Type B pancreatic cell (in vitro differentiated cells): ENCODE results near the gene TNN. TPM values are rescaled to one million over a fixed set of nuclear protein-coding genes. Genes with fewer than 3 reads are reported as not detected.

Experiments used
- DNase-seq: peaks from one replicate; pipeline ENCODE4 v3.0.0; 2021; ENCODE audit warnings: mixed read lengths; ENCODE audit not compliant: unreplicated experiment; ENCODE audit errors: extremely low spot score
- H3K27ac Mint-ChIP-seq: 2 replicates; pipeline ENCODE4 v1.8.0; 2021; ENCODE audit warnings: mild to moderate bottlenecking, mixed read lengths
- H3K27me3 Mint-ChIP-seq: 2 replicates; pipeline ENCODE4 v1.8.0; 2021; ENCODE audit warnings: mixed read lengths
- H3K36me3 Mint-ChIP-seq: 2 replicates; pipeline ENCODE4 v1.8.0; 2021; ENCODE audit warnings: mixed read lengths
- H3K4me1 Mint-ChIP-seq: one replicate; pipeline ENCODE4 v1.8.0; 2021; ENCODE audit warnings: mixed read lengths; ENCODE audit not compliant: unreplicated experiment
- H3K4me3 Mint-ChIP-seq: 2 replicates; pipeline ENCODE4 v1.8.0; 2021; ENCODE audit warnings: mild to moderate bottlenecking, mixed read lengths
- H3K9me3 Mint-ChIP-seq: 2 replicates; pipeline ENCODE4 v1.8.0; 2021; ENCODE audit warnings: mixed read lengths
- CTCF ChIP-seq: fragments of 200-600 bp; sonication (generic); conservative IDR thresholded peaks from 2 replicates; pipeline ENCODE4 v1.5.0; 2021; ENCODE audit warnings: antibody characterized with exemption, mild to moderate bottlenecking
- total RNA-seq: library from RNA; stranded (reverse); gene quantifications from 2 replicates; pipeline ENCODE4 v1.2.1, GENCODE V29; 2021; ENCODE audit warnings: low replicate concordance

The TNN gene
- total RNA-seq, 1 donor from 2014 or later: 5.0 TPM

- TF ChIP-seq CTCF: no peak
- Mint-ChIP-seq H3K9me3 (no peaks in the 10 kb centered on the region), H3K4me3 (no peak overlapping the region), H3K36me3 (no peaks in the 10 kb centered on the region), H3K27me3 (peaks cover 4% of the 10 kb centered on the region), H3K4me1 (peaks cover 20% of the 10 kb centered on the region), H3K27ac (no peak overlapping the region)
- no peak for DNase-seq
Measured at GRCh38 chr1:175128523-175128922, 60.9 kb downstream of the TNN start.

- Mint-ChIP-seq H3K4me1 (peaks cover 20% of the 10 kb centered on the region), H3K9me3 (no peaks in the 10 kb centered on the region), H3K4me3 (no peak overlapping the region), H3K27me3 (peaks cover 4% of the 10 kb centered on the region), H3K36me3 (no peaks in the 10 kb centered on the region), H3K27ac (no peak overlapping the region)
- no peak for TF ChIP-seq CTCF
- no peak for DNase-seq
Measured at GRCh38 chr1:175129182-175129581, 61.5 kb downstream of the TNN start.

GRCh38 chr1:175129644-175129996 is 62.0 kb downstream of the TNN start:
- peaks cover 4% of the 10 kb centered on the region for H3K27me3 Mint-ChIP-seq
- peaks cover 20% of the 10 kb centered on the region for H3K4me1 Mint-ChIP-seq
- H3K4me3 Mint-ChIP-seq: no peak overlapping the region
- no peak for TF ChIP-seq CTCF
- no peaks in the 10 kb centered on the region for H3K36me3 Mint-ChIP-seq
- no peaks in the 10 kb centered on the region for H3K9me3 Mint-ChIP-seq
- no peak for DNase-seq
- H3K27ac Mint-ChIP-seq: peak overlapping the region; percentile 17

- Mint-ChIP-seq H3K27me3 (peaks cover 4% of the 10 kb centered on the region), H3K4me3 (no peak overlapping the region), H3K36me3 (no peaks in the 10 kb centered on the region), H3K9me3 (no peaks in the 10 kb centered on the region), H3K27ac (peak overlapping the region; percentile 17), H3K4me1 (peaks cover 20% of the 10 kb centered on the region)
- TF ChIP-seq CTCF: no peak
- no peak for DNase-seq
Measured at GRCh38 chr1:175129997-175130648, 62.5 kb downstream of the TNN start.

GRCh38 chr1:175130649-175131045 is 63.0 kb downstream of the TNN start:
- no peak for TF ChIP-seq CTCF
- H3K9me3 Mint-ChIP-seq: no peaks in the 10 kb centered on the region
- peaks cover 5% of the 10 kb centered on the region for H3K27me3 Mint-ChIP-seq
- no peaks in the 10 kb centered on the region for H3K36me3 Mint-ChIP-seq
- H3K4me1 Mint-ChIP-seq: peaks cover 20% of the 10 kb centered on the region
- no peak for DNase-seq
- H3K4me3 Mint-ChIP-seq: no peak overlapping the region
- no peak overlapping the region for H3K27ac Mint-ChIP-seq

- Mint-ChIP-seq H3K4me3 (no peak overlapping the region), H3K36me3 (no peaks in the 10 kb centered on the region), H3K9me3 (no peaks in the 10 kb centered on the region), H3K4me1 (peaks cover 20% of the 10 kb centered on the region), H3K27me3 (peaks cover 10% of the 10 kb centered on the region), H3K27ac (no peak overlapping the region)
- DNase-seq: no peak
- TF ChIP-seq CTCF: no peak
Measured at GRCh38 chr1:175131095-175131494, 63.5 kb downstream of the TNN start.
